ENCODE measurements around the gene LHPP.

Gene LHPP

GRCh38 chr10:124569623-124570470 is 108.2 kb downstream of the LHPP start:
- no peak overlapping the region for H3K4me3 ChIP-seq (ENCODE audit: low read length)
- TF ChIP-seq CTCF (conservative IDR thresholded peaks at IDR 0.05; ENCODE audit: low read length) = no peak
- DNase-seq (ENCODE audit: low read depth) = no peak

GRCh38 chr10:124570646-124571045 is 109.0 kb downstream of the LHPP start:
- TF ChIP-seq CTCF (conservative IDR thresholded peaks at IDR 0.05; ENCODE audit: low read length) = no peak
- no peak for DNase-seq (ENCODE audit: low read depth)
- H3K4me3 ChIP-seq (ENCODE audit: low read length) = no peak overlapping the region

- no peak overlapping the region for H3K4me3 ChIP-seq (ENCODE audit: low read length)
- DNase-seq (ENCODE audit: low read depth) = no peak
- TF ChIP-seq CTCF (conservative IDR thresholded peaks at IDR 0.05; ENCODE audit: low read length) = no peak
Observed at GRCh38 chr10:124572751-124573150, 111.1 kb downstream of the LHPP start.

- no peak for DNase-seq (ENCODE audit: low read depth)
- no peak overlapping the region for H3K4me3 ChIP-seq (ENCODE audit: low read length)
- no peak for TF ChIP-seq CTCF (conservative IDR thresholded peaks at IDR 0.05; ENCODE audit: low read length)
Observed at GRCh38 chr10:124573726-124574455, 112.3 kb downstream of the LHPP start.

- H3K4me3 ChIP-seq (ENCODE audit: low read length) = no peak overlapping the region
- no peak for DNase-seq (ENCODE audit: low read depth)
- no peak for TF ChIP-seq CTCF (conservative IDR thresholded peaks at IDR 0.05; ENCODE audit: low read length)
Observed at GRCh38 chr10:124574456-124575070, 112.9 kb downstream of the LHPP start.

GRCh38 chr10:124575107-124576035 is 113.7 kb downstream of the LHPP start:
- TF ChIP-seq CTCF (conservative IDR thresholded peaks at IDR 0.05; ENCODE audit: low read length) = no peak
- DNase-seq (ENCODE audit: low read depth) = no peak
- no peak overlapping the region for H3K4me3 ChIP-seq (ENCODE audit: low read length)

Measured in AG10803 (cell line).